NB4 (cell line): ENCODE data around the gene DHDH.

ENCODE experiments used
- POLR2A ChIP-seq: IDR thresholded peaks from 2 replicates; pipeline ENCODE4 v1.6.1; 2011; ENCODE audit warnings: mild to moderate bottlenecking; ENCODE audit not compliant: insufficient read length; ENCODE audit errors: extremely low read depth
- TF ChIP-seq, protein P1 (sequence below): IDR thresholded peaks from 2 replicates; pipeline ENCODE4 v1.6.1; 2011; ENCODE audit warnings: low read depth, low read length

DNA sequence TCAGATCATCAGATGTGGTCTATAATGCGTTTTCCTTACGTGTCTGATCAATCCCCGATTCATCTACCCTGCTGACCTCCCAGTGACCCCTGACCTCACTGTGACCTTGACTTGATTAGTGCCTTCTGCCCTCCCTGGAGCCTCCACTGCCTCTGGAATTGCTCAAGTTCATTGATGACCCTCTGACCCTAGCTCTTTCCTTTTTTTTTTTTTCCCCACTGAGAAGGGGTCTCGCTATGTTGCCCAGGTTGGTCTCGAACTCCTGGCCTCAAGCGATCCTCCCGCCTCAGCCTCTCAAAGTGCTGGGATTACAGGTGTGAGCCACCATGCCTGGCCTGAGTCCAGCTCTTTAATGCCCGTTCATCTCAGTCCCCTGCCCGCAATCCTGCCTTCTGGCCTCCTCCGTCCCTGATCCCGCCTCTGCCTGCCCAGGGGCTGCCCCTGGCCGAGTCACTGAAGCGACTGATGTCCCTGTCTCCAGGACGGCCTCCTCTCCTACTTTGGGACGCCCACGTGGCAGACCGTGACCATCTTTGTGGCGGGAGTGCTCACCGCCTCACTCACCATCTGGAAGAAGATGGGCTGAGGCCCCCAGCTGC is 27.7 kb downstream of the DHDH start:
- no peak for TF ChIP-seq POLR2A
- TF ChIP-seq, protein P1, sequence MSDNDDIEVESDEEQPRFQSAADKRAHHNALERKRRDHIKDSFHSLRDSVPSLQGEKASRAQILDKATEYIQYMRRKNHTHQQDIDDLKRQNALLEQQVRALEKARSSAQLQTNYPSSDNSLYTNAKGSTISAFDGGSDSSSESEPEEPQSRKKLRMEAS, result no peak
